ENCODE data around the gene ST6GALNAC1.
"Not testable (repeated sequence)": the region's sequence is repeated elsewhere in the genome, so short reads cannot be mapped to it uniquely, and the experiment has no call there.

The ST6GALNAC1 gene

GRCh38 chr17:76641501-76641900 is 2.1 kb downstream of the ST6GALNAC1 start:
- no peak for DNase-seq

- DNase-seq: no peak
Observed at GRCh38 chr17:76640550-76641380, 2.8 kb downstream of the ST6GALNAC1 start.

GRCh38 chr17:76638263-76638662 is 5.3 kb downstream of the ST6GALNAC1 start:
- DNase-seq: no peak

GRCh38 chr17:76636486-76637206 is 6.9 kb downstream of the ST6GALNAC1 start:
- not testable (repeated sequence) for DNase-seq

GRCh38 chr17:76635659-76636360 is 7.7 kb downstream of the ST6GALNAC1 start:
- no peak for DNase-seq

GRCh38 chr17:76635039-76635438 is 8.5 kb downstream of the ST6GALNAC1 start:
- DNase-seq: no peak

GRCh38 chr17:76633628-76634328 is 9.8 kb downstream of the ST6GALNAC1 start:
- DNase-seq: no peak

GRCh38 chr17:76631821-76632565 is 11.6 kb downstream of the ST6GALNAC1 start:
- DNase-seq: no peak

GRCh38 chr17:76630151-76630550 is 13.4 kb downstream of the ST6GALNAC1 start:
- DNase-seq: no peak

- no peak for DNase-seq
Observed at GRCh38 chr17:76627510-76627909, 16.0 kb downstream of the ST6GALNAC1 start.

GRCh38 chr17:76626442-76626841 is 17.1 kb downstream of the ST6GALNAC1 start:
- no peak for DNase-seq

GRCh38 chr17:76625496-76625895 is 18.1 kb downstream of the ST6GALNAC1 start:
- no peak for DNase-seq

- DNase-seq: peak; percentile 84
Observed at GRCh38 chr17:76623271-76624146, 20.0 kb downstream of the ST6GALNAC1 start.

- DNase-seq: no peak
Observed at GRCh38 chr17:76617838-76618237, 25.7 kb downstream of the ST6GALNAC1 start.

GRCh38 chr17:76614912-76615617 is 28.5 kb downstream of the ST6GALNAC1 start:
- no peak for DNase-seq

- DNase-seq: not testable (repeated sequence)
Observed at GRCh38 chr17:76614064-76614759, 29.3 kb downstream of the ST6GALNAC1 start.

GRCh38 chr17:76612977-76613851 is 30.3 kb downstream of the ST6GALNAC1 start:
- DNase-seq: no peak

GRCh38 chr17:76612465-76612864 is 31.1 kb downstream of the ST6GALNAC1 start:
- DNase-seq: no peak

- DNase-seq: no peak
Observed at GRCh38 chr17:76611758-76612157, 31.8 kb downstream of the ST6GALNAC1 start.
